ENCODE results near the gene SERPINH1.

- TF ChIP-seq, protein P1, sequence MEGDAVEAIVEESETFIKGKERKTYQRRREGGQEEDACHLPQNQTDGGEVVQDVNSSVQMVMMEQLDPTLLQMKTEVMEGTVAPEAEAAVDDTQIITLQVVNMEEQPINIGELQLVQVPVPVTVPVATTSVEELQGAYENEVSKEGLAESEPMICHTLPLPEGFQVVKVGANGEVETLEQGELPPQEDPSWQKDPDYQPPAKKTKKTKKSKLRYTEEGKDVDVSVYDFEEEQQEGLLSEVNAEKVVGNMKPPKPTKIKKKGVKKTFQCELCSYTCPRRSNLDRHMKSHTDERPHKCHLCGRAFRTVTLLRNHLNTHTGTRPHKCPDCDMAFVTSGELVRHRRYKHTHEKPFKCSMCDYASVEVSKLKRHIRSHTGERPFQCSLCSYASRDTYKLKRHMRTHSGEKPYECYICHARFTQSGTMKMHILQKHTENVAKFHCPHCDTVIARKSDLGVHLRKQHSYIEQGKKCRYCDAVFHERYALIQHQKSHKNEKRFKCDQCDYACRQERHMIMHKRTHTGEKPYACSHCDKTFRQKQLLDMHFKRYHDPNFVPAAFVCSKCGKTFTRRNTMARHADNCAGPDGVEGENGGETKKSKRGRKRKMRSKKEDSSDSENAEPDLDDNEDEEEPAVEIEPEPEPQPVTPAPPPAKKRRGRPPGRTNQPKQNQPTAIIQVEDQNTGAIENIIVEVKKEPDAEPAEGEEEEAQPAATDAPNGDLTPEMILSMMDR (IDR thresholded peaks at IDR 0.05), result no peak
- no peak for TF ChIP-seq POLR2AphosphoS5 (IDR thresholded peaks at IDR 0.05)
- no peak for TF ChIP-seq POLR2A (IDR thresholded peaks at IDR 0.05)
- TF ChIP-seq EP300 (IDR thresholded peaks at IDR 0.05), result no peak
Observed at GRCh38 chr11:75615751-75616150, 53.7 kb downstream of the SERPINH1 start.

Measured in stomach (tissue), 4 donors.